ENCODE data around the gene CMAS. TPM values are rescaled to one million over a fixed set of nuclear protein-coding genes. Genes with fewer than 3 reads are reported as not detected.

Gene CMAS
- total and polyA plus RNA-seq, 2 of the 8 experiments (the other 6 are each of a cell fraction or from before 2014, with no cell fraction given): 13.2 to 59.8 TPM

DNA sequence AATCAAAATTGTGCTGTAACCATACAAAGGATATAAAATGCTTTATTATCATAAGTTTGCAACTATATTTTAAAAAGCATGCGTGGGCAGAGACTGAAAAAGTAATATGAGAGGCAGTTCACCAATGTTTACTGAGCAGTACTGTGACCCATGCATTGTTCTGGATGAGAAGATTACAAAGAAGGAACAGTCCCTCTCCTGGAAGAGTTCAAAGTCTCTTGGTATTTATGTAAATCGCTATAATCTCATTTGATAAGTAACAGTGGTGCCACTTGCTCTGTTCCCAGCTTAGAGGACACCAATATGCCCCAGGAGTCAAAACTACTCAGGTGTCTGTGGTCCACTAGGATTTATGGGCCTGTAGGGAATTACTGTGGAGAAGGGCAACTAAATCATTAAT is 2.1 kb upstream of the CMAS start:
- H3K36me3 ChIP-seq (ENCODE audit: control insufficient read depth in 2 of 4, insufficient read depth in 4 of 4, low read length in 3 of 4): no peaks in the 10 kb centered on the region
- no peak overlapping the region for H2AK5ac ChIP-seq (ENCODE audit: low read depth, low read length)
- H3K79me1 ChIP-seq (ENCODE audit: low read depth, low read length): no peaks in the 10 kb centered on the region
- H2AFZ ChIP-seq (ENCODE audit: low read length): no peak overlapping the region
- H4K5ac ChIP-seq (ENCODE audit: insufficient read length, low read depth, low read length): no peak overlapping the region
- no peak overlapping the region for H4K91ac ChIP-seq (replicated peaks; ENCODE audit: insufficient read length, low read length)
- no peak overlapping the region for H3K23ac ChIP-seq (ENCODE audit: insufficient read length)
- no peak overlapping the region for H3K18ac ChIP-seq (ENCODE audit: extremely low read depth, low read length)
- H3K4me1 ChIP-seq (replicated peaks in 1 of 4; ENCODE audit: control insufficient read depth in 3 of 4, insufficient read depth in 4 of 4, low read length in 3 of 4): peaks cover 0 to 13% (median 6%) of the 10 kb centered on the region in 4 experiments; a peak in 4 of 7 replicates
- no peak for TF ChIP-seq BCL11A (IDR thresholded peaks at IDR 0.05; ENCODE audit: low read depth in 2 of 2, low read length in 2 of 2)
- TF ChIP-seq CBX5 (IDR thresholded peaks at IDR 0.05; ENCODE audit: low read depth, low read length): no peak
- no peak for TF ChIP-seq RNF2 (IDR thresholded peaks at IDR 0.05; ENCODE audit: borderline replicate concordance, low read depth, low read length, missing control alignments, poor library complexity, severe bottlenecking)
- no peak for TF ChIP-seq CHD2 (IDR thresholded peaks at IDR 0.05; ENCODE audit: low read length)
- no peak for TF ChIP-seq TCF12 (IDR thresholded peaks at IDR 0.05; ENCODE audit: low read depth, low read length)
- H2BK120ac ChIP-seq (replicated peaks; ENCODE audit: low read depth, low read length): no peak overlapping the region
- no peak overlapping the region for H3K9ac ChIP-seq (replicated peaks in 1 of 4; ENCODE audit: extremely low read depth in 1 of 4, low read depth in 3 of 4, low read length in 3 of 4)
- no peak overlapping the region for H2BK15ac ChIP-seq (ENCODE audit: low read length)
- H3K14ac ChIP-seq (ENCODE audit: insufficient read length): no peak overlapping the region
- no peak overlapping the region for H2BK20ac ChIP-seq (ENCODE audit: low read length)
- H4K8ac ChIP-seq (ENCODE audit: extremely low read depth, insufficient read depth, low read length): no peak overlapping the region
- H2BK12ac ChIP-seq (ENCODE audit: low read depth, low read length): no peak overlapping the region
- no peak overlapping the region for H3K4me2 ChIP-seq (ENCODE audit: insufficient read depth in 1 of 2, low read depth in 2 of 2, low read length in 2 of 2)
- CTCF ChIA-PET (ENCODE audit: partially characterized antibody): no interaction called here
- H3K27me3 ChIP-seq (replicated peaks in 1 of 4; ENCODE audit: control insufficient read depth in 3 of 4, extremely low read depth in 1 of 4, insufficient read depth in 3 of 4, low read length in 3 of 4): no peaks in the 10 kb centered on the region
- FAIRE-seq: no peak
- WGBS, 2 experiments (ENCODE audit: extremely low coverage in 1 of 2, insufficient coverage in 1 of 2, insufficient read length in 1 of 2, insufficient replicate concordance in 2 of 2, low coverage in 1 of 2, low lambda C conversion rate in 2 of 2, missing lambda C conversion rate in 1 of 2): 89% methylated on average over 2 of the region's 2 CpGs; no CpG with 5 or more reads in 1 of the 2 experiments
- H3K27ac ChIP-seq (ENCODE audit: low read depth, low read length): no peak overlapping the region
- H3K79me2 ChIP-seq (ENCODE audit: control insufficient read depth in 1 of 2, insufficient read depth in 2 of 2, low read length in 2 of 2): peaks cover 0 to 13% of the 10 kb centered on the region in 2 experiments; a peak in 2 of 4 replicates
- no peaks in the 10 kb centered on the region for H3K9me3 ChIP-seq (ENCODE audit: insufficient read depth in 2 of 2, low read depth in 1 of 2, low read length in 1 of 2)
- no peaks in the 10 kb centered on the region for H3K23me2 ChIP-seq (ENCODE audit: low read depth, low read length)
- no peak overlapping the region for H3K4ac ChIP-seq (replicated peaks; ENCODE audit: insufficient read length, low read depth, low read length)
- no peaks in the 10 kb centered on the region for H4K20me1 ChIP-seq (replicated peaks in 1 of 2; ENCODE audit: control insufficient read depth in 1 of 2, insufficient read depth in 2 of 2, low read length in 2 of 2)
- no peak overlapping the region for H3K4me3 ChIP-seq (ENCODE audit: extremely low read depth in 1 of 4, insufficient read depth in 2 of 4, low read depth in 3 of 4, low read length in 4 of 4)
- no peak overlapping the region for H2BK5ac ChIP-seq (ENCODE audit: low read depth, low read length)
- POLR2A ChIA-PET (ENCODE audit: partially characterized antibody): no interaction called here
- no peak for DNase-seq (ENCODE audit: low read depth in 1 of 2, low spot score in 2 of 2)
- H3K56ac ChIP-seq (replicated peaks; ENCODE audit: insufficient read length, low read depth, low read length): no peak overlapping the region
